Activated CD4-positive, alpha-beta T cell treated with anti-CD3 and anti-CD28 coated beads, Interleukin-2, amount 50 U/mL, for 24 hours (primary cell): ENCODE results near the gene EYS.

Experiments
- DNase-seq, 2 donors: peaks; one replicate each; pipeline ENCODE4 v3.0.0-alpha.2; 2020; ENCODE audit warnings: low read depth in 1 of 2, low spot score in 1 of 2

The EYS gene

GRCh38 chr6:63709148-63709547 lies 1997.9 kb downstream of the EYS start:
- DNase-seq = no peak

GRCh38 chr6:63708631-63709030 lies 1998.4 kb downstream of the EYS start:
- no peak for DNase-seq

GRCh38 chr6:63706630-63707029 lies 2000.4 kb downstream of the EYS start:
- DNase-seq = no peak

DNA sequence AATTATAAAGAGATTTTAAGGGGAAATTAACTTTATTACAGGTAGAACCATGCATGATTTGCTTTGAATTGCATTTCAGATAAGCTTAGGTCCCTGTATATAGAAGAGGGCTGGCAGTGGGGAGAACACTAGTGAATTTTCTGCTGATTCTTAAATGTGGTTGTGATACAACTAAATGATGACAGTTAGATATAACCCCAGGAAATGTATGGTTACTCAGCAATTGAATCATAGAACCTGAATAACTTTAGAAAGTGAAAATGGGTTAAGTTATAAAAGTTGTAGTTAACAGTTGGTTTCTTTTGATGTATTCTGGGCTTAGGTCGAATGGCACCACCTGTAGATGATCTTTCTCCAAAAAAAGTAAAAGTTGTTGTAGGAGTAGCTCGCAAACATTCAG lies 2001.3 kb downstream of the EYS start:
- no peak for DNase-seq

- DNase-seq = no peak
Measured at GRCh38 chr6:63690221-63690620, 2016.8 kb downstream of the EYS start.

- DNase-seq = no peak
Measured at GRCh38 chr6:63689421-63689820, 2017.6 kb downstream of the EYS start.

DNA sequence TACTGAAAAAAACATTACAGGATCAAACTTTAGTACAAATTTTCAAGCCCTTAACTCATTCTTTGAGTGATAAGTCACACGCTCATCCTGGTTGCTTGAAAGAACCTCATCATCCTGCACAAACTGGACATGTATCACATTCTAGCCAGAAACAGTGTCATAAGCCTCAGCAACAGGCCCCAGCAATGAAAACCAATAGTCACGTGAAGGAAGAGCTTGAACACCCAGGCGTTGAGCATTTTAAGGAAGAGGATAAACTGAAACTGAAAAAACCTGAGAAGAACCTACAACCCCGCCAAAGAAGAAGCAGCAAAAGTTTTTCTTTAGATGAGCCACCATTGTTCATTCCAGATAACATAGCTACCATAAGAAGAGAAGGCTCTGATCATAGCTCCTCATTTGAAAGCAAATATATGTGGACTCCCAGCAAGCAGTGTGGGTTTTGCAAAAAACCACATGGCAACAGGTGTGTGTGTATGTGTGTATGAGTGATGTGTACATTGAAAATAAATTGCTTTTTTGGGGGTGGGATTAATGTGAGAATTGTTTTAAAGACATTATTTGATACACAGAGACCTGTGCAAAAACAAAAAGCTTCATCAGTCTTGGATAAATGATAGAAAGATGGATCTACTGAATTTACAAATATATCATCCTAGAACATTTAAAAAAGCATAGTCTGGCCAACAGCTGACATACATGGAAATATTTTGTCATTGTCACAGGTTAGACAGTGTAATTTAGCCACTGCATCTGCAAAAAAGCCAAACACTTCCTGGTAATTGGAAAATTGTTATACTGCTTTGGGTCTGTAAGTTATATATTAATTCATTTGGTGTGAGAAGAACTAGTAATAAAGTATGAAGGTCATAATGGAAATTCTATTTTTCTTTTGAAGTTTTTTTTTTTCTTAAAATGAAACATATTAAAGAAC lies 2021.3 kb downstream of the EYS start:
- DNase-seq = no peak

DNA sequence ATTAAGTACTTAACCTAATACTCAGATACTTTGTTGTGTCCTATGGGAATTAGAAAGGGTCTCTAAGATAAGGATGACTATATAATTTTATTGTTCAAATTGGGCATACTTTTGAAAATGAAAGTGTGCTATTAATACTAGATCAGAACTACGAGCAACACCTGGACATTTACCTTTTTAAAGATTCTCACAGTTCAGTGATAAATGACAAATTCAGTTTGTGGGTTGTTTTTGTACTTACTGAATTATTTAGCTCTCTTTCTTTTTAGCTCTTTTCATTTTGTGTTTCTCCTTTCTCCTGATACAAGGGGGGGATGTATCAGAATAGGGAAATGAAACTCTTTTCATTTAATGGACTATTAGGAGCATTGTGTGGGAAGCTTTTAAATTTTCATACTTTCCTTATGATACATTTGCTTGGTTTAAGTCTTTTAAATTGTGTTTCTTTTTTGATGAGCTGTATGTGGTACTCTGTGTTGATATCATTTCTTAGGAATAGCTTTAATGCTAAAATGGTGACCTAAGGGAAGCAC lies 2023.9 kb downstream of the EYS start:
- DNase-seq = no peak

- DNase-seq = no peak
Measured at GRCh38 chr6:63677282-63677681, 2029.7 kb downstream of the EYS start.

DNA sequence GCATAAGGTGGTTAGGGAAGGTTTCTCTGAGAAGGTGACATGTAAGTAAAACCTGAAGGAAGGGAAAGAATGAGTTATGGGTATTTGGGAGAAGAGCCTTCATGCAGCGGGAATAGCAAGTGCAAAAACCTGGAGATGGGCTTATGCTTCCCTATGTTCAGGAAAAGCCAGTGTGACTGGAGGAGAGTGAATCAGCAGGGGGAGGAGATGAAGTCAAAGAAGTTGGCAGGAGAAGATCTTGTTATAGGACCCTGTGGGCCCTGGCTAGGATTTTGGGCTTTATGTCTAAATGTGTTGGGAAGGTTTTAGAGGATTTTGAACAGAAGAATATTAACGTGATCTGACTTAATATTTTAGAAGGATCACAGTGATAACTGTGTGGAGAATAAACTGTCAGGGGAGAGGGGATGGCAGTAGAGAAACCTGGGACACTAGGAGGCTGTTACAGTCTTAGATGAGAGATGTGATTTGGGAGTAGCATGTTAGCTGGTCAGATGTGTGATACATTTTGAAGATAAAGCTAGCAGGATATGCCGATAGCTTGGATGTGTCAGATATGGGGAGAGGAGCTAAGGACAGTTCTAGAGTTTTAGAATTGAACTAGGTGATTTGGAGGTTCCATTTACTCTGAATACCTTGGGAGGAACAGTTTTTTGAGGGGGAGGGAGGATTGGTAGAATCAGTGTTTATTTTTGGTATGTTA lies 2030.5 kb downstream of the EYS start:
- DNase-seq = no peak

- DNase-seq = no peak
Measured at GRCh38 chr6:63675138-63675537, 2031.9 kb downstream of the EYS start.

DNA sequence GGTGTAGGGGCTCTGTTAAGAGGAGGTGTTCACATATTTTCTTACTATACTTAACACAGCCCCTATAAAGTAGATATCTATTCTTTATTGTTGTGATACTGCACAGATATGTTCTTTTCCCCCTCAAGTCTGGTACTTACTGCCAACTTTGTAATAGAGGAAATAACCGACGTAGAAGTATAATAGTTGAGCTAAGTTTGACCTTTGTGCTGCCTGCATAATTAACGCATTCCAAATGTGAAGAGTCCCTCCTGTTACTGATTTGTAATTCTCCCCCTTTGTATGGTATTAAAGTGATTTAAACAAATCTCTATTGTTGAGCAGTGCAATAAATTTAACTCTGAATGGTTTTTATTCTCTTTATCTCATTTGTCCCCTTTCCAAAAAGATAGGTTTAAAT lies 2032.4 kb downstream of the EYS start:
- no peak for DNase-seq

DNA sequence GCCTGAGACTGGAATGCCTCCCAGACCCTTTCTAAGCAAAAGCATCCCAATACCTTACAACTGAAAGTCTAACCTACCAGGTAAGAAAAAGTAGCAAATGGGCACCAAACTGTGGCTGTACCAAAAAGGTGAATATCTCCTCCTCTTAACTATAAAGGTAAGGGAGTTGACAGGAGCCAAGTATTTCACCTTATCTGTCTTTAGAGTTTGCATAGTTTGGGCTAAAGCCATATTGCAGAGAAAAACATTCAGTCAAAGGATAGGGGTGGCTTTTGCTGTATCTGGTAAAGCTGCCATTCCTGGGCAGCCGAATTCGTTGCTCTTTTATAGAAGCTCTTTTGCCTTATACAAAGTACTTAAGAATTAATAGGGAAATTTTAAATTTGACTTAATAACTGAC lies 2033.3 kb downstream of the EYS start:
- DNase-seq = no peak

- DNase-seq = no peak
Measured at GRCh38 chr6:63672582-63673129, 2034.4 kb downstream of the EYS start.

DNA sequence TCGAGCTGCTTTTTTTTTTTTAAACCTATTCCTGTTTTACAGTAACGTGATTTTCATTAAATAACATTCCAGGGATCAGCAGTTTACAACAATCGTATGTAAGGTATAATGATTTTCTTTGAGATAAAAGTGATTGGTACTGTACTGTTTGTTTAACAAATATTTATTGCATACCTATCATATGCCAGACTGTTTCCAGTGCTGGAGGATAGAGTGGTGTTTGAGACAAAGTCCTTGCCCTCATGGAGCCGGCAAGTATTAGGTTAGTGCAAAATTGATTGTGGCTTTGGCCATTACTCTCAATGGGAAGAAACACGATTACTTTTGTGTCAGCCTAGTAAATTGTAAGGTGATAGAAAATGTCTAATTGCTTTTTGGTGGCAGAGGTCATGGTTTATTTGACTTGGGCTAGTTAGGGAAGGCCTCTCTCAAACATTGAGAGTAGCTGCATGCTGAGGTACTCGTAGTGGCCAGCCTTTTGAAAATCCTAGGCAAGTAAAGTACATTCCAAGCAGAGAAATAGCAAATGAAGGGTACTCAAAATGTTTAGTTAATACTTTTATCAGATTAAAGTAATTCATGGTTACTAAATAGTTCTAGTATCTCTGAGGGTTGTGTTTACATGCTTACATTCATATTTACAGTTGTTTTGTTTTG lies 2035.8 kb downstream of the EYS start:
- DNase-seq = no peak
